ENCODE results near the gene C19orf33. TPM values are rescaled to one million over a fixed set of nuclear protein-coding genes. Genes with fewer than 3 reads are reported as not detected.

Gene C19orf33
- total RNA-seq, 1 experiment from 2014 or later = 135 TPM

DNA sequence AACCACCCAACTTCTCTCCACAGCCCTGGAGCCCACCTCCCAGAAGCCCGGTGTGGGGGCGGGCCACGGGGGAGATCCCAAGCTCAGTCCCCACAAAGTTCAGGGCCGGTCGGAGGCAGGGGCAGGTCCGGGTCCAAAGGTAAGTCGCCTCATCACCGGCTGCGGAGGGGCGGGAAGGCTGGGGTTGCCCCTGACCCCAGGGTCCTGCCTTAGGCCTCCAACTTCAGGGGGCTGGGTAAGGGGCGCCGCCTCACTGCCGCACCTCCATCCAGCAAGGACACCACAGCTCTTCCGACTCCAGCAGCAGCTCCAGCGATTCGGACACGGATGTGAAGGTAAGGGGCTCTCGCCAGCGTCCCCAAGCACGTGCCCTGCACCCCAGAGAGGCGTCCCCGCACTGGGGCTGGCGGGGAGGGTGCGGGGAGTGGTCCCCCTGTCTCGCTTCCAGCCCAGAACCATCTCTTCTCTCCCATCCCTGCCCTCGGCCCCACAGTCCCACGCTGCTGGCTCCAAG is 358 bp downstream of the C19orf33 start (continued):
- TF ChIP-seq TCF7L2 (IDR thresholded peaks at IDR 0.05; ENCODE audit: borderline replicate concordance, extremely low read depth, insufficient read depth, insufficient read length) (no peak), POLR2A (IDR thresholded peaks at IDR 0.05; ENCODE audit: borderline replicate concordance, extremely low read depth, insufficient read depth, insufficient read length) (no peak), EGR1 (IDR thresholded peaks at IDR 0.05; ENCODE audit: low read depth) (peak; percentile 69), FOSL1 (IDR thresholded peaks at IDR 0.05; ENCODE audit: low read depth) (no peak)

DNA sequence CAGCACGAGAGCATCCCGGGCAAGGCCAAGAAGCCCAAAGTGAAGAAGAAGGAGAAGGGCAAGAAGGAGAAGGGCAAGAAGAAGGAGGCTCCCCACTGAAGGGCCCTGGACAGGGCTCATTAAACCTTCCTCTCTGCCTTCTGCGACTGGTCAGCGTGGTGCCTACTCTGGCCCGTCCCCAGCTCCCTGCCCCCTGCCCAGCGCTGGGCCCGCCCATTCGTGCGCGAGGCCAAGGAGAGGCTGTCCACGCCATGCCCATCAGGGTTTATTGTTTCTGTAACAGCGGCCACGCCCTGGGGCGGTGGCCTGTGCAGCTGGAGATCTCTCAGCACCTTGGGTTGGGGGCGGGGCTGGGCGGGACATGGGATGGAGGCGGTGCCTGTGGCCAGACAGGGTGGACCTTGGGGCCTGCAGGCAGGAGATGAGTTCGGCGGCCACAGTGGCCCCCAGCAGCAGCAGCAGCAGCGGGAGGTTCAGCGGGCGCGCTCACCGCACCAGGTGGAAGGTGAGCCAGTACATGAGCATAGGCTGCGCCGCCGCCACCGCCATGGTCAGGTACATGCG is 897 bp downstream of the C19orf33 start:
- ChIA-PET POLR2A (interaction anchor here (0.6 to 2.8 kb wide), 10 partner anchors 14 to 491 kb away, joined by 3 to 19 read pairs (median 6); partner anchors contain the start of genes GGN, KCNK6, PSMD8 and SPINT2), CTCF (interaction anchor here (0.6 to 1.7 kb wide), 5 partner anchors 31 to 403 kb away, joined by 3 to 5 read pairs (median 4); partner anchors contain the start of gene CATSPERG), RAD21 (ENCODE audit: low non-redundant PET in 1 of 2, low total read pairs in 2 of 2, uncharacterized antibody in 2 of 2, unreplicated experiment in 2 of 2) (interaction anchor here (0.7 to 2.0 kb wide), 4 partner anchors 24 to 402 kb away, joined by 3 to 8 read pairs (median 3); no protein-coding TSS in a partner anchor)
- H3K4me2 ChIP-seq (ENCODE audit: low read length) = peak overlapping the region; percentile 99
- peaks cover 22% of the 10 kb centered on the region for H3K79me2 ChIP-seq (ENCODE audit: insufficient read depth, low read length)
- peak overlapping the region; percentile 98 for H3K27ac ChIP-seq (ENCODE audit: low read depth, low read length)
- peaks cover 10% of the 10 kb centered on the region in 2 experiments; a peak in 3 of 4 replicates for H3K36me3 ChIP-seq (ENCODE audit: control insufficient read depth in 1 of 2, insufficient read depth in 2 of 2, low read length in 2 of 2)
- intact Hi-C loops (cut with micrococcal nuclease) = loop anchor here (1.0 kb wide), 2 partner anchors 10 to 41 kb away; partner anchors contain the start of genes SPINT2 and YIF1B
- H3K9me3 ChIP-seq (ENCODE audit: control insufficient read depth in 1 of 2, insufficient read depth in 1 of 2, low read depth in 1 of 2, low read length in 2 of 2) = no peaks in the 10 kb centered on the region
- peak; percentile 71 for ATAC-seq
- H3K9me2 ChIP-seq (ENCODE audit: insufficient read depth) = no peaks in the 10 kb centered on the region
- peaks cover 36 to 51% of the 10 kb centered on the region in 2 experiments for H3K4me1 ChIP-seq (ENCODE audit: control insufficient read depth in 1 of 2, insufficient read depth in 2 of 2, low read length in 2 of 2)
- peak overlapping the region; percentile 100 for H3K9ac ChIP-seq (ENCODE audit: low read length)
- no peaks in the 10 kb centered on the region for H4K20me1 ChIP-seq (ENCODE audit: insufficient read depth)
- H3K27me3 ChIP-seq (ENCODE audit: insufficient read depth, low read length) = no peaks in the 10 kb centered on the region
- peak; percentile 96 for DNase-seq (ENCODE audit: low read depth, low spot score)
- no peak overlapping the region for H2AFZ ChIP-seq (ENCODE audit: low read depth, low read length, poor library complexity, severe bottlenecking)
- BruUV-seq (replicated peaks) = no TSS peak
- H3K4me3 ChIP-seq (replicated peaks in 1 of 2; ENCODE audit: low read depth in 1 of 2, low read length in 2 of 2) = peak overlapping the region; percentile 91 to 98
- TF ChIP-seq SP1 (IDR thresholded peaks at IDR 0.05; ENCODE audit: low read depth) (peak; percentile 84), EZH2 (IDR thresholded peaks at IDR 0.05) (no peak), FOSL1 (IDR thresholded peaks at IDR 0.05; ENCODE audit: low read depth) (no peak), RAD21 (IDR thresholded peaks at IDR 0.05; ENCODE audit: low read depth) (no peak), CEBPB (IDR thresholded peaks at IDR 0.05; ENCODE audit: low read depth) (no peak), CBX3 (IDR thresholded peaks at IDR 0.05; ENCODE audit: low read depth) (no peak), ELF1 (IDR thresholded peaks at IDR 0.05; ENCODE audit: borderline replicate concordance, low read depth) (no peak), YY1 (IDR thresholded peaks at IDR 0.05; ENCODE audit: extremely low read depth, insufficient replicate concordance, low read depth, low read length) (peak; percentile 59), POLR2A (IDR thresholded peaks at IDR 0.05; ENCODE audit: borderline replicate concordance, extremely low read depth, insufficient read depth, insufficient read length) (peak; percentile 84), POLR2AphosphoS5 (IDR thresholded peaks at IDR 0.05; ENCODE audit: low read depth, low read length) (peak; percentile 98), SRF (IDR thresholded peaks at IDR 0.05; ENCODE audit: low read depth) (no peak), EZH2phosphoT487 (IDR thresholded peaks at IDR 0.05; ENCODE audit: borderline replicate concordance) (no peak), ZNF274 (IDR thresholded peaks at IDR 0.05; ENCODE audit: low read depth, low read length) (no peak), TCF7L2 (IDR thresholded peaks at IDR 0.05; ENCODE audit: borderline replicate concordance, extremely low read depth, insufficient read depth, insufficient read length) (no peak), SIN3A (IDR thresholded peaks at IDR 0.05; ENCODE audit: low read depth) (peak; percentile 58), JUND (IDR thresholded peaks at IDR 0.05) (no peak)
- TF ChIP-seq, protein P1, sequence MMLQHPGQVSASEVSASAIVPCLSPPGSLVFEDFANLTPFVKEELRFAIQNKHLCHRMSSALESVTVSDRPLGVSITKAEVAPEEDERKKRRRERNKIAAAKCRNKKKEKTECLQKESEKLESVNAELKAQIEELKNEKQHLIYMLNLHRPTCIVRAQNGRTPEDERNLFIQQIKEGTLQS (IDR thresholded peaks at IDR 0.05) = no peak
- TF ChIP-seq, protein P2, sequence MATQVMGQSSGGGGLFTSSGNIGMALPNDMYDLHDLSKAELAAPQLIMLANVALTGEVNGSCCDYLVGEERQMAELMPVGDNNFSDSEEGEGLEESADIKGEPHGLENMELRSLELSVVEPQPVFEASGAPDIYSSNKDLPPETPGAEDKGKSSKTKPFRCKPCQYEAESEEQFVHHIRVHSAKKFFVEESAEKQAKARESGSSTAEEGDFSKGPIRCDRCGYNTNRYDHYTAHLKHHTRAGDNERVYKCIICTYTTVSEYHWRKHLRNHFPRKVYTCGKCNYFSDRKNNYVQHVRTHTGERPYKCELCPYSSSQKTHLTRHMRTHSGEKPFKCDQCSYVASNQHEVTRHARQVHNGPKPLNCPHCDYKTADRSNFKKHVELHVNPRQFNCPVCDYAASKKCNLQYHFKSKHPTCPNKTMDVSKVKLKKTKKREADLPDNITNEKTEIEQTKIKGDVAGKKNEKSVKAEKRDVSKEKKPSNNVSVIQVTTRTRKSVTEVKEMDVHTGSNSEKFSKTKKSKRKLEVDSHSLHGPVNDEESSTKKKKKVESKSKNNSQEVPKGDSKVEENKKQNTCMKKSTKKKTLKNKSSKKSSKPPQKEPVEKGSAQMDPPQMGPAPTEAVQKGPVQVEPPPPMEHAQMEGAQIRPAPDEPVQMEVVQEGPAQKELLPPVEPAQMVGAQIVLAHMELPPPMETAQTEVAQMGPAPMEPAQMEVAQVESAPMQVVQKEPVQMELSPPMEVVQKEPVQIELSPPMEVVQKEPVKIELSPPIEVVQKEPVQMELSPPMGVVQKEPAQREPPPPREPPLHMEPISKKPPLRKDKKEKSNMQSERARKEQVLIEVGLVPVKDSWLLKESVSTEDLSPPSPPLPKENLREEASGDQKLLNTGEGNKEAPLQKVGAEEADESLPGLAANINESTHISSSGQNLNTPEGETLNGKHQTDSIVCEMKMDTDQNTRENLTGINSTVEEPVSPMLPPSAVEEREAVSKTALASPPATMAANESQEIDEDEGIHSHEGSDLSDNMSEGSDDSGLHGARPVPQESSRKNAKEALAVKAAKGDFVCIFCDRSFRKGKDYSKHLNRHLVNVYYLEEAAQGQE (IDR thresholded peaks at IDR 0.05; ENCODE audit: low read depth) = no peak
- TF ChIP-seq, protein P3, sequence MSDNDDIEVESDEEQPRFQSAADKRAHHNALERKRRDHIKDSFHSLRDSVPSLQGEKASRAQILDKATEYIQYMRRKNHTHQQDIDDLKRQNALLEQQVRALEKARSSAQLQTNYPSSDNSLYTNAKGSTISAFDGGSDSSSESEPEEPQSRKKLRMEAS (IDR thresholded peaks at IDR 0.05) = peak; percentile 78
